Transverse colon (tissue), 4 donors: ENCODE results near the gene PPP1R14D. TPM values are rescaled to one million over a fixed set of nuclear protein-coding genes. Genes with fewer than 3 reads are reported as not detected.
A peak's percentile ranks its signal among the peaks of the same experiment; 100 is the strongest.

ENCODE experiments used
- DNase-seq: peaks from one replicate; pipeline ENCODE4 v3.0.0-alpha.2; 2019
- H3K27ac ChIP-seq, 4 donors: fragments of 200-600 bp; sonication (generic); 2 replicates each; pipeline ENCODE4 v1.5.1; 2016 to 2018; ENCODE audit warnings: inconsistent platforms in 4 of 4
- H3K27me3 ChIP-seq: fragments of 200-600 bp; sonication (generic); 2 replicates; pipeline ENCODE4 v1.5.1; 2017; ENCODE audit warnings: inconsistent platforms
- H3K36me3 ChIP-seq, 4 donors: fragments of 200-600 bp; sonication (generic); 2 replicates each; pipeline ENCODE4 v1.5.1; 2017 to 2019; ENCODE audit warnings: inconsistent platforms in 4 of 4
- H3K4me1 ChIP-seq, 4 donors: fragments of 200-600 bp; sonication (generic); 2 replicates each; pipeline ENCODE4 v1.5.1; 2017 to 2020; ENCODE audit warnings: inconsistent platforms in 4 of 4
- H3K4me3 ChIP-seq, 4 donors: fragments of 200-600 bp; sonication (generic); 1 replicate in 1 of 4; 2 replicates in 3 of 4; pipeline versions ENCODE4 v1.5.1 to v1.6.1; 2017 to 2019; ENCODE audit warnings: inconsistent platforms in 4 of 4
- H3K9me3 ChIP-seq, 2 donors: fragments of 200-600 bp; sonication (generic); 2 replicates each; pipeline ENCODE4 v1.5.1; 2017 to 2019; ENCODE audit warnings: inconsistent platforms in 2 of 2
- CTCF ChIP-seq, 5 experiments: fragments of 200-600 bp in 3 of 5; fragments of 450-650 bp in 2 of 5; sonication (generic) in 3 of 5; IDR thresholded peaks; 1 replicate in 2 of 5; 2 replicates in 3 of 5; pipeline ENCODE4 v1.5.1; 2016 to 2017; ENCODE audit warnings: antibody characterized with exemption in 5 of 5, inconsistent platforms in 3 of 5, mild to moderate bottlenecking in 2 of 5, moderate library complexity in 1 of 5
- EP300 ChIP-seq: sonication (generic); formaldehyde crosslinking; IDR thresholded peaks from one replicate; pipeline ENCODE4 v1.6.1; 2017; ENCODE audit warnings: antibody characterized with exemption, low read depth
- POLR2A ChIP-seq: fragments of 450-650 bp; IDR thresholded peaks from one replicate; pipeline ENCODE4 v1.6.1; 2016; ENCODE audit warnings: antibody characterized with exemption, mild to moderate bottlenecking, moderate library complexity
- POLR2AphosphoS5 ChIP-seq, 3 donors: sonication (generic); formaldehyde crosslinking; IDR thresholded peaks; one replicate each; pipeline ENCODE4 v1.6.1; 2016; ENCODE audit warnings: antibody characterized with exemption in 3 of 3
- WGBS, 2 donors: methylation state at CpG; one replicate each; pipeline ENCODE4 v1.1.5; 2018; ENCODE audit warnings: low coverage in 1 of 2; 5-methylcytosine and 5-hydroxymethylcytosine counted together
- in situ Hi-C, 4 donors: fragments of 200-750 bp; cut with MboI; loops; one replicate each; pipeline versions ENCODE4 v1.15.0 to v1.15.1; 2017; ENCODE audit warnings: low sequenced_read_pairs in 3 of 4, low pct_ligation_motif_present in 1 of 4, low pct_unique_long_range_greater_than_20kb in 1 of 4
- intact Hi-C: fragments of 100-400 bp; cut with DNase I; formaldehyde crosslinking; loops from one replicate; pipeline ENCODE4 v1.15.1; 2023; ENCODE audit warnings: low total_unique reads
- total RNA-seq, 4 donors: library from RNA; depleted of rRNA; stranded (reverse); fragments of >200 nt; gene quantifications; one replicate each; pipeline ENCODE4 v1.1.0, GENCODE V29; 2016

PPP1R14D gene
- total RNA-seq, 4 donors from 2014 or later, result 19.5 to 256 (median 144) TPM

GRCh38 chr15:40859206-40859851 is 30.8 kb upstream of the PPP1R14D start:
- Histone ChIP-seq H3K27me3 (no peaks in the 10 kb centered on the region), H3K4me1 (peaks cover 3 to 57% (median 47%) of the 10 kb centered on the region in 4 donors), H3K9me3 (no peaks in the 10 kb centered on the region), H3K27ac (peak overlapping the region; percentile 55 to 83 (median 65)), H3K4me3 (no peak overlapping the region), H3K36me3 (peaks cover 0 to 7% (median 0%) of the 10 kb centered on the region in 4 donors)
- peak; percentile 72 to 92 (median 76) for TF ChIP-seq CTCF (IDR thresholded peaks at IDR 0.05)
- peak; percentile 37 for TF ChIP-seq POLR2A
- peak in 1 of 3 donors; percentile 42 for TF ChIP-seq POLR2AphosphoS5 (IDR thresholded peaks at IDR 0.05)
- no peak for TF ChIP-seq EP300
- intact Hi-C loops (loop anchor here (2.0 kb wide), 1 partner anchor 33 kb away; no protein-coding TSS in a partner anchor), in situ Hi-C loops (loop anchor here in 1 of 4 donors (5.0 kb wide), 1 partner anchor 33 kb away; the partner anchor contains the start of gene VPS18)
- 41 to 100% methylated on average over 1 to 18 of the region's 18 CpGs for WGBS, 2 donors
- DNase-seq, result peak; percentile 92

DNA sequence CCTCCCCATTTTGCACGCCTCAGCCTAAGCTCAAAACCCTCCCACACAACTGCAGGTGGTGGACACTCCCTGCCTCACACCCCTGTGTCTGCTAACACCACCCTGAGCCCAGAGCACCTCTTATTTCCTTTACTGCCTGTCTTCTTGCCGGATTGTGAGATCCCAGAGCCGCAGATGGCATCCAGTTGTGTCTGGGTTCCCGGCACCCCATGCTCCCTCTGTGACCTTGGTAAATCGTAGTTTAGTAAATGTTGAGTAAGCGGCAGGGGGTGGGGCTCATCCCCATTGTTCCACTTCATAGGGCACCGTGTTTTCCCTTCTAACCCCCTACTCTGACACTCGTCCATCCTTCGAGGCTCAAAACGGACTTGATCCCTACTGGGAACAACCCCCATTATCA is 30.2 kb upstream of the PPP1R14D start:
- no peak for TF ChIP-seq POLR2A
- no peak for TF ChIP-seq POLR2AphosphoS5 (IDR thresholded peaks at IDR 0.05)
- no peak for TF ChIP-seq EP300
- TF ChIP-seq CTCF (IDR thresholded peaks at IDR 0.05), result no peak
- Histone ChIP-seq H3K9me3 (no peaks in the 10 kb centered on the region), H3K36me3 (peaks cover 0 to 7% (median 0%) of the 10 kb centered on the region in 4 donors), H3K4me1 (peaks cover 3 to 50% (median 42%) of the 10 kb centered on the region in 4 donors), H3K4me3 (no peak overlapping the region), H3K27ac (peak overlapping the region in 3 of 4 donors; percentile 2 to 83 (median 74)), H3K27me3 (no peaks in the 10 kb centered on the region)
- intact Hi-C loops (loop anchor here (2.0 kb wide), 1 partner anchor 34 kb away; no protein-coding TSS in a partner anchor), in situ Hi-C loops (loop anchor here in 1 of 4 donors (5.0 kb wide), 1 partner anchor 34 kb away; the partner anchor contains the start of gene VPS18)
- 63 to 100% methylated on average over 1 to 10 of the region's 10 CpGs for WGBS, 2 donors
- DNase-seq, result no peak

- TF ChIP-seq POLR2A, result no peak
- TF ChIP-seq CTCF (IDR thresholded peaks at IDR 0.05), result peak; percentile 95 to 99 (median 98)
- peak in 2 of 3 donors; percentile 55 to 64 for TF ChIP-seq POLR2AphosphoS5 (IDR thresholded peaks at IDR 0.05)
- Histone ChIP-seq H3K36me3 (peaks cover 0 to 7% (median 0%) of the 10 kb centered on the region in 4 donors), H3K27ac (peak overlapping the region; percentile 73 to 83 (median 76)), H3K4me1 (peaks cover 3 to 46% (median 37%) of the 10 kb centered on the region in 4 donors), H3K27me3 (no peaks in the 10 kb centered on the region), H3K4me3 (no peak overlapping the region), H3K9me3 (no peaks in the 10 kb centered on the region)
- intact Hi-C loops (loop anchor here (2.0 kb wide), 1 partner anchor 35 kb away; no protein-coding TSS in a partner anchor), in situ Hi-C loops (loop anchor here in 1 of 4 donors (5.0 kb wide), 1 partner anchor 35 kb away; the partner anchor contains the start of gene VPS18)
- WGBS, 2 donors, result 28 to 51% methylated on average over 3 to 15 of the region's 15 CpGs
- peak; percentile 91 for DNase-seq
These were observed 29.3 kb upstream of the PPP1R14D start for GRCh38 chr15:40857601-40858341.

- TF ChIP-seq EP300, result no peak
- no peak for TF ChIP-seq POLR2A
- TF ChIP-seq CTCF (IDR thresholded peaks at IDR 0.05), result no peak
- no peak for TF ChIP-seq POLR2AphosphoS5 (IDR thresholded peaks at IDR 0.05)
These were observed 28.2 kb upstream of the PPP1R14D start for GRCh38 chr15:40856746-40857145.

More at GRCh38 chr15:40856746-40857145, 28.2 kb upstream of the PPP1R14D start:
- peak overlapping the region; percentile 73 to 83 (median 76) for H3K27ac ChIP-seq
- intact Hi-C loops (no loop called here), in situ Hi-C loops (loop anchor here in 1 of 4 donors (5.0 kb wide), 1 partner anchor 36 kb away; the partner anchor contains the start of gene VPS18)
- H3K27me3 ChIP-seq, result no peaks in the 10 kb centered on the region
- WGBS, 2 donors, result 57% methylated on average over 7 of the region's 8 CpGs; no CpG with 5 or more reads in 1 of the 2 donors
- H3K9me3 ChIP-seq, result no peaks in the 10 kb centered on the region
- H3K4me1 ChIP-seq, result peaks cover 3 to 50% (median 39%) of the 10 kb centered on the region in 4 donors
- no peak overlapping the region for H3K4me3 ChIP-seq
- peaks cover 0 to 7% (median 0%) of the 10 kb centered on the region in 4 donors for H3K36me3 ChIP-seq
- DNase-seq, result no peak
